ENCODE measurements around the gene KCNG3.

Gene KCNG3

GRCh38 chr2:42493468-42494354 lies at the start of gene KCNG3:
TSS of gene KCNG3 (minus strand) at chr2:42493982. CDS start at chr2:42493501, 481 bp downstream.
- peak; percentile 49 to 57 for DNase-seq (ENCODE audit: low read depth in 2 of 2)

- no peak for DNase-seq (ENCODE audit: low read depth in 2 of 2)
These were observed 49.1 kb upstream of the KCNG3 start for GRCh38 chr2:42542871-42543270.

GRCh38 chr2:42537493-42537892 lies 43.7 kb upstream of the KCNG3 start:
- no peak for DNase-seq (ENCODE audit: low read depth in 2 of 2)

- no peak for DNase-seq (ENCODE audit: low read depth in 2 of 2)
These were observed 38.6 kb upstream of the KCNG3 start for GRCh38 chr2:42532397-42532796.

GRCh38 chr2:42523341-42523740 lies 29.6 kb upstream of the KCNG3 start:
- no peak for DNase-seq (ENCODE audit: low read depth in 2 of 2)

- no peak for DNase-seq (ENCODE audit: low read depth in 2 of 2)
These were observed 28.3 kb upstream of the KCNG3 start for GRCh38 chr2:42522035-42522434.

GRCh38 chr2:42519624-42520023 lies 25.8 kb upstream of the KCNG3 start:
- no peak for DNase-seq (ENCODE audit: low read depth in 2 of 2)

GRCh38 chr2:42516418-42516901 lies 22.7 kb upstream of the KCNG3 start:
- DNase-seq (ENCODE audit: low read depth in 2 of 2): no peak

- no peak for DNase-seq (ENCODE audit: low read depth in 2 of 2)
These were observed 19.6 kb upstream of the KCNG3 start for GRCh38 chr2:42513252-42513918.

GRCh38 chr2:42510608-42511243 lies 16.9 kb upstream of the KCNG3 start:
- no peak for DNase-seq (ENCODE audit: low read depth in 2 of 2)

GRCh38 chr2:42510191-42510590 lies 16.4 kb upstream of the KCNG3 start:
- DNase-seq (ENCODE audit: low read depth in 2 of 2): no peak

- no peak for DNase-seq (ENCODE audit: low read depth in 2 of 2)
These were observed 10.8 kb upstream of the KCNG3 start for GRCh38 chr2:42504364-42505230.

GRCh38 chr2:42503291-42503690 lies 9.5 kb upstream of the KCNG3 start:
- no peak for DNase-seq (ENCODE audit: low read depth in 2 of 2)

GRCh38 chr2:42498497-42498896 lies 4.7 kb upstream of the KCNG3 start:
- no peak for DNase-seq (ENCODE audit: low read depth in 2 of 2)

- no peak for DNase-seq (ENCODE audit: low read depth in 2 of 2)
These were observed 1.8 kb upstream of the KCNG3 start for GRCh38 chr2:42495611-42496010.

- no peak for DNase-seq (ENCODE audit: low read depth in 2 of 2)
These were observed 1.4 kb upstream of the KCNG3 start for GRCh38 chr2:42495234-42495581.

GRCh38 chr2:42494355-42495233 lies 812 bp upstream of the KCNG3 start:
- DNase-seq (ENCODE audit: low read depth in 2 of 2): peak; percentile 47 to 48

- peak; percentile 1 to 6 for DNase-seq (ENCODE audit: low read depth in 2 of 2)
These were observed 903 bp downstream of the KCNG3 start for GRCh38 chr2:42492691-42493467.

GRCh38 chr2:42488297-42488696 lies 5.5 kb downstream of the KCNG3 start:
- no peak for DNase-seq (ENCODE audit: low read depth in 2 of 2)
